Measurements from ENCODE around the gene GPHB5.
"Not testable (repeated sequence)": the region's sequence is repeated elsewhere in the genome, so short reads cannot be mapped to it uniquely, and the experiment has no call there.

The GPHB5 gene

DNA sequence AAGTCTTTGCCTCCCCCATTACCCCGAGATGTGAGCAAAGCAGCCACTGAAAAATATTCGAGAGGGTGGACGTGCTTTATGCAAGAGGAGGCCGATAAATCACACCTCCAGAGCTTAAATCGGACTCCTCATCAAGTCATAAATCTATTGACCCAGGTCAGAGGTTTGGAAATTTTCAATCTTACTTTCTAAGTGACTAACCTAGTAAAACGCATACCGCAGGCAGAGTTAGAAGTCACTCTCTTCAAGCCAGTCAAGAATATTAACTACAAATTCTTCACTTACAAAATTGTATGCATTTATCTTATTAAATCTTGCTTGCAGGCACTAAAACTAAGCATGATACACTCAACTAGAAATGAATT lies 34.9 kb downstream of the GPHB5 start:
- WGBS (ENCODE audit: extremely low coverage, insufficient coverage, low lambda C conversion rate), result no CpG with 5 or more reads among the region's 7 CpGs

DNA sequence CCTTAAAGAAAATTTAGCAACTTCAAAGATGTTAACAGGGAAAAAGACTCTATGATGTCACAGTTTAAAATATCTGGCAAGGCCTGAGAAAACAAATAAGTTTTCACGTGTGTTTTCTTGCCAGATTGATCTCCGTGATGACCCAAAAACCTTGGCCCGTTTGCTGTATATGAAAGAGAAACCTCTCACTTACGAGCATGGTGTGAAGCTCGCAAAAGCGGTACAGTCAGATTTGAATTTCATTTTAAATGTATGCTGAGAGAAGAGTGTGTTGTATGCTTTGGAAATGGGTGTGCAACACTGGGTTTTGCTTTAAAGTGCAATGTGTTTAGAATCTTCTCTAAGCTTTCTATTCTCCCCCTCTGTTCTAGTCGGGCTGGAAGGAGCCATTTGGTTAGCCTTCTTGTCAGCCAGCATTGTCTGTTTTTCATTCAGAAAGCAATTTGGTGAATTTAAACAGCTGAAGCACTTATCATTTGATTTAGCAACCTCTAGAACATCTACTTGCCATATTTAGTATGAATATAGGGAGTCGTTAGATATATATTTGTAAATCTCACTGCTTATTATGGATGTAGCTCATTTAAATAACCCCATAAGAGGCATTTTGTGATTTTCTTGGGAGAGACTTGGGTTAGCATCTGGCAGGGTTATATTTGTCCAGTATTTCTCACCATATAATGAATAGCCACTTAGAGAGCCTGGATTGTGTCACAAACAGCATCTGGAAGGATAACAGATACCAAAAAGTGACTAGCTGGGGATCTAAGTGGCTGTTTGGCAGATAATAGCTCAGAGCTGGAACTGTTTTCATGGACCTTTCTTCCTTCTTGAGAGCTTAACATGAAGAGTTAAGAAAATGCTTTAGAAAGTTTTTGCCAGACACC lies 35.5 kb downstream of the GPHB5 start:
- Histone ChIP-seq H2AK5ac (ENCODE audit: low read length) (no peak overlapping the region), H3K36me3 (ENCODE audit: control insufficient read depth, insufficient read depth, low read length) (no peaks in the 10 kb centered on the region), H3K27me3 (ENCODE audit: insufficient read depth, low read length, poor library complexity) (no peaks in the 10 kb centered on the region), H3K79me1 (ENCODE audit: low read length) (no peaks in the 10 kb centered on the region), H3K9ac (ENCODE audit: low read length) (no peak overlapping the region), H3K4me1 (ENCODE audit: control insufficient read depth, low read depth, low read length) (no peaks in the 10 kb centered on the region), H3K27ac (ENCODE audit: low read depth, low read length) (no peak overlapping the region), H2BK120ac (ENCODE audit: low read depth, low read length) (no peak overlapping the region), H3K4me2 (ENCODE audit: low read length) (no peak overlapping the region), H3K56ac (ENCODE audit: low read length) (no peak overlapping the region), H3K79me2 (ENCODE audit: control insufficient read depth, insufficient read depth, low read length) (no peaks in the 10 kb centered on the region), H4K8ac (ENCODE audit: low read depth, low read length) (no peak overlapping the region), H3K18ac (ENCODE audit: low read length) (no peak overlapping the region), H2BK5ac (ENCODE audit: low read length) (no peak overlapping the region), H3K4me3 (ENCODE audit: low read length) (no peak overlapping the region), H2BK15ac (replicated peaks; ENCODE audit: low read depth) (no peak overlapping the region), H4K5ac (ENCODE audit: low read length) (no peak overlapping the region), H3K4ac (ENCODE audit: low read depth, low read length) (no peak overlapping the region), H3K23ac (ENCODE audit: low read length) (no peak overlapping the region)
- no peak for DNase-seq
- no CpG with 5 or more reads among the region's 8 CpGs for WGBS (ENCODE audit: extremely low coverage, insufficient coverage, low lambda C conversion rate)

More for the DNA sequence above, 34.9 kb downstream of the GPHB5 start:
- no peak overlapping the region for H2BK5ac ChIP-seq (ENCODE audit: low read length)
- no peak overlapping the region for H3K4me2 ChIP-seq (ENCODE audit: low read length)
- H2BK120ac ChIP-seq (ENCODE audit: low read depth, low read length), result no peak overlapping the region
- H3K23ac ChIP-seq (ENCODE audit: low read length), result no peak overlapping the region
- H3K79me1 ChIP-seq (ENCODE audit: low read length), result no peaks in the 10 kb centered on the region
- H3K36me3 ChIP-seq (ENCODE audit: control insufficient read depth, insufficient read depth, low read length), result no peaks in the 10 kb centered on the region
- no peak overlapping the region for H2AK5ac ChIP-seq (ENCODE audit: low read length)
- DNase-seq, result no peak
- H3K56ac ChIP-seq (ENCODE audit: low read length), result no peak overlapping the region
- no peaks in the 10 kb centered on the region for H3K27me3 ChIP-seq (ENCODE audit: insufficient read depth, low read length, poor library complexity)
- H3K79me2 ChIP-seq (ENCODE audit: control insufficient read depth, insufficient read depth, low read length), result no peaks in the 10 kb centered on the region
- H3K4me1 ChIP-seq (ENCODE audit: control insufficient read depth, low read depth, low read length), result no peaks in the 10 kb centered on the region
- H3K27ac ChIP-seq (ENCODE audit: low read depth, low read length), result no peak overlapping the region
- H2BK15ac ChIP-seq (replicated peaks; ENCODE audit: low read depth), result no peak overlapping the region
- no peak overlapping the region for H4K5ac ChIP-seq (ENCODE audit: low read length)
- no peak overlapping the region for H4K8ac ChIP-seq (ENCODE audit: low read depth, low read length)
- H3K4ac ChIP-seq (ENCODE audit: low read depth, low read length), result no peak overlapping the region
- no peak overlapping the region for H3K4me3 ChIP-seq (ENCODE audit: low read length)
- no peak overlapping the region for H3K18ac ChIP-seq (ENCODE audit: low read length)
- H3K9ac ChIP-seq (ENCODE audit: low read length), result no peak overlapping the region

DNA sequence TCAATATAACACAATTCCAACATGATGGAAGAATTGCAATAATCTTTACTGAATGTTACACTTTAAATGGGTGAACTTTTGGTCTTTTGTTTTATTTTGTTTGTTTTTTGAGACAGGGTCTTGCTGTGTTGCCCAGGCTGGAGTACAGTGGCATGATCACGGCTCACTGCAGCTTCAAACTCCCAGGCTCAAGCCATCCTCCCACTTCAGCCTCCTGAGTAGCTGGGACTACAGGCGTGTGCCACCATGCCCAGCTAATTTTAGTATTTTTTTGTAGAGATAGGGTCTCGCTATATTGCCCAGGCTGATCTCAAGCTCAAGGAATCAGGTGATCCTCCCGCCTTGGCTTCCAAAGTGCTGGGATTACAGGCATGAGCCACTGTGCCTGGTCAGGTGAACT lies 38.8 kb downstream of the GPHB5 start:
- H3K4me1 ChIP-seq (ENCODE audit: control insufficient read depth, low read depth, low read length); H3K27ac ChIP-seq (ENCODE audit: low read depth, low read length); H3K56ac ChIP-seq (ENCODE audit: low read length); H3K4ac ChIP-seq (ENCODE audit: low read depth, low read length); H3K4me2 ChIP-seq (ENCODE audit: low read length); H3K18ac ChIP-seq (ENCODE audit: low read length); H2BK120ac ChIP-seq (ENCODE audit: low read depth, low read length); H3K79me1 ChIP-seq (ENCODE audit: low read length); DNase-seq; H3K4me3 ChIP-seq (ENCODE audit: low read length); H3K9ac ChIP-seq (ENCODE audit: low read length); H2BK15ac ChIP-seq (replicated peaks; ENCODE audit: low read depth); H2AK5ac ChIP-seq (ENCODE audit: low read length); H3K36me3 ChIP-seq (ENCODE audit: control insufficient read depth, insufficient read depth, low read length); H4K5ac ChIP-seq (ENCODE audit: low read length); H4K8ac ChIP-seq (ENCODE audit: low read depth, low read length); H3K79me2 ChIP-seq (ENCODE audit: control insufficient read depth, insufficient read depth, low read length); H3K23ac ChIP-seq (ENCODE audit: low read length); H3K27me3 ChIP-seq (ENCODE audit: insufficient read depth, low read length, poor library complexity); H2BK5ac ChIP-seq (ENCODE audit: low read length): not testable (repeated sequence)
- no CpG with 5 or more reads among the region's 4 CpGs for WGBS (ENCODE audit: extremely low coverage, insufficient coverage, low lambda C conversion rate)

DNA sequence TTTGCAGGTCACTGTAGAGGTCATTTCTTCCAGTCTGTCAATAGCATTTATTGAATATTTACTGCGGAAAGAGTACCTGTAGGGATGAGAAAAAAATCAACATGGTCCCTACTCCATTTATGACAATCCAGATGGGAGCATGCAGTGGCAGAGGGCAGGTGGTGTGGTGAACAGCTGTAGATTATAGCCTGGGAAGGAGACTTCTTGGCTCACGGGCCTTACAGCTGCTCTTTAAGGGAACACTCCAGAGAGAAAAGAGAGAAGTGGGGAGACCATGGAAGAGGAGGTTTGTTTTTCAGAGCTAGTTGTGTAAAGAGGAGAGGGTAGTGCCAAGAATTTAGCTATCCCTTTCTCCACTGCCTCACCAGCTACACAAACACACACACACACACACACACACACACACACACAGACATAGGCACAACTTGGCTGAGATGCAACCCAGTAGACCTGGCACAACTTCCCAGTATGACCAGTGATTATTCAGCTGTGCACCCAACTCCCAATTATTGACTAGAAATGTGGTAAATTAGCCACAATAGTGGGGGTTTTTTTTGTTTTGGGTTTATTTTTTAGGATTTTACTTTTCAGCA lies 41.0 kb downstream of the GPHB5 start:
- no peak overlapping the region for H4K8ac ChIP-seq (ENCODE audit: low read depth, low read length)
- H3K36me3 ChIP-seq (ENCODE audit: control insufficient read depth, insufficient read depth, low read length), result no peaks in the 10 kb centered on the region
- H3K18ac ChIP-seq (ENCODE audit: low read length), result no peak overlapping the region
- H3K27me3 ChIP-seq (ENCODE audit: insufficient read depth, low read length, poor library complexity), result no peaks in the 10 kb centered on the region
- H2AK5ac ChIP-seq (ENCODE audit: low read length), result no peak overlapping the region
- no peak for DNase-seq
- no CpG with 5 or more reads among the region's 2 CpGs for WGBS (ENCODE audit: extremely low coverage, insufficient coverage, low lambda C conversion rate)
- H3K4me1 ChIP-seq (ENCODE audit: control insufficient read depth, low read depth, low read length), result no peaks in the 10 kb centered on the region
- no peak overlapping the region for H4K5ac ChIP-seq (ENCODE audit: low read length)
- H3K56ac ChIP-seq (ENCODE audit: low read length), result no peak overlapping the region
- no peak overlapping the region for H3K4me2 ChIP-seq (ENCODE audit: low read length)
- no peak overlapping the region for H3K9ac ChIP-seq (ENCODE audit: low read length)
- H2BK5ac ChIP-seq (ENCODE audit: low read length), result no peak overlapping the region
- no peak overlapping the region for H3K4me3 ChIP-seq (ENCODE audit: low read length)
- H3K79me2 ChIP-seq (ENCODE audit: control insufficient read depth, insufficient read depth, low read length), result no peaks in the 10 kb centered on the region
- H3K79me1 ChIP-seq (ENCODE audit: low read length), result no peaks in the 10 kb centered on the region
- H3K4ac ChIP-seq (ENCODE audit: low read depth, low read length), result no peak overlapping the region
- no peak overlapping the region for H3K23ac ChIP-seq (ENCODE audit: low read length)
- H2BK120ac ChIP-seq (ENCODE audit: low read depth, low read length), result no peak overlapping the region
- H3K27ac ChIP-seq (ENCODE audit: low read depth, low read length), result no peak overlapping the region
- no peak overlapping the region for H2BK15ac ChIP-seq (replicated peaks; ENCODE audit: low read depth)

DNA sequence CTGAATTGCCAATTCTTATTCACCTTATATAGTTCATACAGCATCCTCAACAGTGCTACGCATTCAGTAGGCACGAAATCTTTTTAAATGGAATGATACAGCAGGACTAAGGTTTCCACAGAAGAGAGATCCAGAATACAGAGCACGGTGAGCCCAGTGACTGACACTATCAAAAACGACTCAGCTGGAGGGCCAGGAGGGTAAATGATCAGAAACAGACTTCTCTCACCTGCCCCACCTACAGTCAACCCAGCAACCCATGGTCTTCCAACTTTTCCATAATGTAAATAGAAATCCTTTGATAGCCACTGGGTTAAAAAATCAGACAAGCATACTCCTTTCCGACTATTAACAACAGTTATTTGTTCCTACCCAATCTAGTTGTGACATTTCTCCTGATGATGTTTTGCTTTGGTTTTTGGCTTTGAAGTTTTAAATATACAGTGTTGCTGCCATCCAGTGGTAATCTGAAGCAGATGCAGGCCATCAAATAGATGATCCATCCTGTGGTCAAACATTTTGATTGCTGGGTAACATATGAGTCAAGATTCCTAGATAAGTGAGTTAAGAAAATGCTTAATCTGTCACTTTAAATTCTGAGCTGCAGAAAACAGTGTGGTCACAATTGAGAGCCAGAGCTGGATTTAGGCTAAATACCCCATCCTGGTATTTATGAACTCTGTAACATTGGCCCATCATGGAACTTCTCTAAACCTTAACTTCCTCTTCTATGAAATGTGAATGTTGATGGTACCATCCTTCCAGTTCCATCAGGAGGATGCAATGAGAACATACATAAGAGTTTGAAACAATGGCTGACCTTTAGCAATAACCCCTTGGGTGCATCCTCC lies 42.0 kb downstream of the GPHB5 start:
- no peak overlapping the region for H2AK5ac ChIP-seq (ENCODE audit: low read length)
- no CpG with 5 or more reads among the region's 5 CpGs for WGBS (ENCODE audit: extremely low coverage, insufficient coverage, low lambda C conversion rate)
- no peak overlapping the region for H2BK5ac ChIP-seq (ENCODE audit: low read length)

More for the DNA sequence above, 42.0 kb downstream of the GPHB5 start:
- no peak overlapping the region for H4K8ac ChIP-seq (ENCODE audit: low read depth, low read length)
- H3K23ac ChIP-seq (ENCODE audit: low read length), result no peak overlapping the region
- no peak overlapping the region for H2BK120ac ChIP-seq (ENCODE audit: low read depth, low read length)
- H3K4ac ChIP-seq (ENCODE audit: low read depth, low read length), result no peak overlapping the region
- H3K27ac ChIP-seq (ENCODE audit: low read depth, low read length), result no peak overlapping the region
- DNase-seq, result peak; percentile 59
- no peaks in the 10 kb centered on the region for H3K36me3 ChIP-seq (ENCODE audit: control insufficient read depth, insufficient read depth, low read length)
- H3K56ac ChIP-seq (ENCODE audit: low read length), result no peak overlapping the region
- no peaks in the 10 kb centered on the region for H3K4me1 ChIP-seq (ENCODE audit: control insufficient read depth, low read depth, low read length)
- no peak overlapping the region for H3K18ac ChIP-seq (ENCODE audit: low read length)
- H2BK15ac ChIP-seq (replicated peaks; ENCODE audit: low read depth), result no peak overlapping the region
- H3K4me2 ChIP-seq (ENCODE audit: low read length), result no peak overlapping the region
- no peaks in the 10 kb centered on the region for H3K27me3 ChIP-seq (ENCODE audit: insufficient read depth, low read length, poor library complexity)
- H4K5ac ChIP-seq (ENCODE audit: low read length), result no peak overlapping the region
- H3K9ac ChIP-seq (ENCODE audit: low read length), result no peak overlapping the region
- no peak overlapping the region for H3K4me3 ChIP-seq (ENCODE audit: low read length)
- H3K79me2 ChIP-seq (ENCODE audit: control insufficient read depth, insufficient read depth, low read length), result no peaks in the 10 kb centered on the region
- no peaks in the 10 kb centered on the region for H3K79me1 ChIP-seq (ENCODE audit: low read length)
